ENCODE results near the gene SCN1A. TPM values are rescaled to one million over a fixed set of nuclear protein-coding genes. Genes with fewer than 3 reads are reported as not detected.

SCN1A gene
- total RNA-seq, 1 donor from 2014 or later = 0.26 TPM

DNA sequence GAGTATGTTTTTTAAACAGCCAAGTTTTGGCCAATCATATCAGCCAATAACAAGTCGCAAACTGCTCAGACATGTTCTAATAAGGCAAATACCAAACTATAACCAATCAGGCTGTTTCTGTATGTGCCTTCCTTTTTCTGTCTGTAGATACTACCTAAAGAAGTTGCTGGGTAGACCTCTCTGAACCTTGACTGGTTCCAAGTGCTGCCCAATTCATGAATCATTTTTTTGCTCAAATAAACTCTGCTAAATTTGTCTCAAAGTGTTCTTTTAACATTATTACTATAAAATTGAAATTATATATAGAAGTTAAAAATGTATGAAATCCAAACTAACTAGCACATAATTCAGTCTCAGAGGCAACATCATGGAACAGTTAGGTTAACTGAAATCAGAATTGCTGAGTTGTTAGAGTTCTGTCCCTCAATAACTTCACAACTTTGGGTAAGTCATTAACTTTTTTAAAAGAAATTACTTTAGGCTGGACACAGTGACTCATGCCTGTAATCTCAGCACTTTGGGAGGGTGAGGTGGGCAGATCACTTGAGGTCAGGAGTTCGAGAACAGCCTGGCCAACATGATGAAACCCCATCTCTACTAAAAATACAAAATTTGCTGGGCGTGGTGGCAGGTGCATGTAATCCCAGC lies 169.4 kb downstream of the SCN1A start:
- no peaks in the 10 kb centered on the region for H3K36me3 Mint-ChIP-seq (ENCODE audit: insufficient read depth)
- H3K4me1 Mint-ChIP-seq (ENCODE audit: low read depth) = peaks cover 9% of the 10 kb centered on the region
- H3K27me3 Mint-ChIP-seq = no peaks in the 10 kb centered on the region
- H3K9me3 Mint-ChIP-seq (ENCODE audit: low read depth) = peaks cover 3% of the 10 kb centered on the region
- TF ChIP-seq, protein P1, sequence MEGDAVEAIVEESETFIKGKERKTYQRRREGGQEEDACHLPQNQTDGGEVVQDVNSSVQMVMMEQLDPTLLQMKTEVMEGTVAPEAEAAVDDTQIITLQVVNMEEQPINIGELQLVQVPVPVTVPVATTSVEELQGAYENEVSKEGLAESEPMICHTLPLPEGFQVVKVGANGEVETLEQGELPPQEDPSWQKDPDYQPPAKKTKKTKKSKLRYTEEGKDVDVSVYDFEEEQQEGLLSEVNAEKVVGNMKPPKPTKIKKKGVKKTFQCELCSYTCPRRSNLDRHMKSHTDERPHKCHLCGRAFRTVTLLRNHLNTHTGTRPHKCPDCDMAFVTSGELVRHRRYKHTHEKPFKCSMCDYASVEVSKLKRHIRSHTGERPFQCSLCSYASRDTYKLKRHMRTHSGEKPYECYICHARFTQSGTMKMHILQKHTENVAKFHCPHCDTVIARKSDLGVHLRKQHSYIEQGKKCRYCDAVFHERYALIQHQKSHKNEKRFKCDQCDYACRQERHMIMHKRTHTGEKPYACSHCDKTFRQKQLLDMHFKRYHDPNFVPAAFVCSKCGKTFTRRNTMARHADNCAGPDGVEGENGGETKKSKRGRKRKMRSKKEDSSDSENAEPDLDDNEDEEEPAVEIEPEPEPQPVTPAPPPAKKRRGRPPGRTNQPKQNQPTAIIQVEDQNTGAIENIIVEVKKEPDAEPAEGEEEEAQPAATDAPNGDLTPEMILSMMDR (IDR thresholded peaks at IDR 0.05; ENCODE audit: unreplicated experiment) = no peak
- no peak overlapping the region for H3K27ac Mint-ChIP-seq
- H3K4me3 Mint-ChIP-seq (ENCODE audit: low read depth) = no peak overlapping the region
- DNase-seq (ENCODE audit: low spot score, unreplicated experiment) = no peak

DNA sequence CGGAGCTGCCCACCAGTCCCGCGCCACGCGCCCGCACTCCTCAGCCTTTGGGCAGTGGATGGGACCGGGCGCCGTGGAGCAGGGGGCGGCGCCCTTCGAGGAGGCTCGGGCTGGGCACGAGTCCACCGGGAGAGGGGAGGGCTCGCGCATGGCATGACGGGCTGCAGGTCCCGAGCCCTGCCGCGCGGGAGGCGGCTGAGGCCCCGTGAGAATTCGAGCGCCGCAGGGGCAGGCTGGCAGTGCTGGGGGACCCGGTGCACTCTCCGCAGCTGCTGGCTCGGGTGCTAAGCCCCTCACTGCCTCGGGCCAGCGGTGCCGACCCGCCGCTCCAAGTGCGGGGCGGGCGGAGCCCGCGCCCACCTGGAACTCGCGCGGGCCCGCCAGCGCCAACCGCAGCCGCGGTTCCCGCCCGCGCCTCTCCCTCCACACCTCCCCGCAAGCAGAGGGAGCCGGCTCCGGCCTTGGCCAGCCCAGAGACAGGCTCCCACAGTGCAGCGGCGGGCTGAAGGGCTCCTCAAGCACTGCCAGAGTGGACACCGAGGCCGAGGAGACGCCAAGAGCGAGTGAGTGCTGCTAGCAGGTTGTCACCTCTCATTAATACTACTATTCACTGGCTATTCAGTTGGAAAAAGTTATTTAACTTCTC lies 170.7 kb downstream of the SCN1A start:
- H3K9me3 Mint-ChIP-seq (ENCODE audit: low read depth) = peaks cover 3% of the 10 kb centered on the region
- H3K27ac Mint-ChIP-seq = no peak overlapping the region
- H3K4me1 Mint-ChIP-seq (ENCODE audit: low read depth) = peaks cover 9% of the 10 kb centered on the region
- no peak overlapping the region for H3K4me3 Mint-ChIP-seq (ENCODE audit: low read depth)
- DNase-seq (ENCODE audit: low spot score, unreplicated experiment) = no peak
- TF ChIP-seq, protein P1 (IDR thresholded peaks at IDR 0.05; ENCODE audit: unreplicated experiment) = no peak
- H3K27me3 Mint-ChIP-seq = no peaks in the 10 kb centered on the region
- no peaks in the 10 kb centered on the region for H3K36me3 Mint-ChIP-seq (ENCODE audit: insufficient read depth)

DNA sequence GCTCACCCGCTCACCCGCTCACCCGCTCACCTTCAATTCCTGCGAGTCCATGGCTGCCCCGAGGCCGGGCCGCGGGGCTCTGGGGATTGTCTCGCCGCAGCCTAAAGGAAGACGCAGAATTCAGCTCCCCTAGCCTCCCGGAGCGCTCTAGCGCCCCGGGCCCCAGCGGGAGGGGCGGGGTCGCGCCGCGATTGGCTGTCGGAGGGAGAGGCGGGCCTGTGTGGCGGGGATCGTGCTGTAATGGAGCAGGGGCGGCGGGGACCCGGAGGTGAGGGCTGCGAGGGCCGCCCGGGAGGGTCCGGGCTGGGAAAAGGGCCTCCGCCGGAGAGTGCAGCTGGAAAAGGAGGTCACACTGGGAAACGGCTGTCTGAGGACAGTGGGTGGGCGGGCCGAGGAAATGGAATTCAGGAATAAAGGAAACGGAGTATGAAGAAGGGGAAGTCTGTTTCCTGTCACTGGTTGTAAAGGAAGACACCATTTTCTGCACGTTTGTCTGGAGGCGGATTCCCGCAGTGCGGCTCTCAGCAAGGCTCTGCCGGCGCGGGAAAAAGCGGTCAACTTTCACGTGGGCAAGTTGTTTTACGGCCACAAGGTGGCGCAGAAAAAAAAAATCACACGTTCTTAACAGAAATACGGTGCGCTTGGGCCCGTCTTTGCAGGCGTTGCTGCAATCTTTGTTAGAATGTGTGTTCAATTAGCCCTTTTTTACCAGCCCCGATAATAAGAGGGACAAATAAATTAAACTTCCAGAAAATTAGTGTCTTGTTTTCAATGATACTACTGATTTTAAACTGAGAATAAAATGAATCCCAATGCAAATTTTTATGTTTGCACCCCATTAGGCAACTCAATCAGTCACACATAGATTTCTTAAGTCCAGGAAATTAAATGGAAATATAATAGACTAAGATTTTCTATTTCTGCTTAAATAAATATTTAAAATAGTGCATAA lies 173.9 kb downstream of the SCN1A start, which contains the start of gene TTC21B:
TSS of gene TTC21B (minus strand) at position 122 of the 952 bp plus-strand sequence. CDS start at position 51, 71 bp downstream.
- peak; percentile 95 for DNase-seq (ENCODE audit: low spot score, unreplicated experiment)
- Mint-ChIP-seq H3K4me1 (ENCODE audit: low read depth) (peaks cover 14% of the 10 kb centered on the region), H3K27ac (no peak within 1 kb of the TSS), H3K9me3 (ENCODE audit: low read depth) (peaks cover 3% of the 10 kb centered on the region), H3K36me3 (ENCODE audit: insufficient read depth) (peaks cover 2% of the 10 kb centered on the region), H3K27me3 (no peaks in the 10 kb centered on the region), H3K4me3 (ENCODE audit: low read depth) (peak within 1 kb of the TSS; percentile 27)
- TF ChIP-seq, protein P1 (IDR thresholded peaks at IDR 0.05; ENCODE audit: unreplicated experiment) = peak; percentile 90

DNA sequence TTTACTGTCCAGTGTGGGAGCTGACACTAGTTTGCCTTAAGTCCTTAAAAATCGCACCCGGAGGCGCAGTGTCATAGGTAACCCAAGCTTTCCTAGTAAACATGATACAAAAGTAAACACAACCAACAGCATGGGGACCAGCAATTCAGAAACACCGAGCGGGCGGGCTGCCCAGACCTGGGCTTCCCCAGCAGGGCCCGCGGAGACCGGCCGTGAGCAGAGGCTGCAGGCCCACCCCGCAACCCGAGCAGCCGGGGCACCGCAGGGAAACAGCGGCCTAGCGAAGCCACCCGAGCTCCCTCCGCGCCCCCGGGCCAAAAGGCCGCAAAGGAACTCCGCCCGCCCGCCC lies 174.5 kb downstream of the SCN1A start:
- Mint-ChIP-seq H3K4me3 (ENCODE audit: low read depth) (no peak overlapping the region), H3K27me3 (no peaks in the 10 kb centered on the region), H3K4me1 (ENCODE audit: low read depth) (peaks cover 14% of the 10 kb centered on the region), H3K36me3 (ENCODE audit: insufficient read depth) (peaks cover 3% of the 10 kb centered on the region), H3K9me3 (ENCODE audit: low read depth) (peaks cover 3% of the 10 kb centered on the region), H3K27ac (no peak overlapping the region)
- no peak for DNase-seq (ENCODE audit: low spot score, unreplicated experiment)
- TF ChIP-seq, protein P1 (IDR thresholded peaks at IDR 0.05; ENCODE audit: unreplicated experiment) = no peak

DNA sequence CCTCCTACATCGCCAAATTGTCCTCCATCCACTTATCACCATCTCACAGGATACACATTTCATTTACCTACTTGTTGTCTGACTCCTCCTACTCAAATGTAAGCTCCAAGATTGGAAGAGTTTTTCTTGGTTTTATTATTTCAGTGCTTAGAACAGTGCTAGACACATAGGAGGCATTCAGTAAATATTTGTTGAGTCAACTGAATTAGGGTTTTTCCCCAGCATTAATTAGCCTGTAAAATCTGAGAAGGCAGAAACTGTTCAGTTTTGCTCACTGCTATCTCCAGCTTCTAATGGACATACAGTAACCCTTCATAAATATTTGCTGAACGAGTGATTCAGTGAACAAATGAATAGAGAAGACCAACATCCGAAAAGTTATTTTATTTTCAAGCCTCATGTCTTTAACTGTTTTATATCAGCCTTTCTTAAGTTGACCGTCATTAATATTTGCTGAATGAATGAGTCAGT lies 175.0 kb downstream of the SCN1A start:
- no peak overlapping the region for H3K27ac Mint-ChIP-seq
- peaks cover 6% of the 10 kb centered on the region for H3K36me3 Mint-ChIP-seq (ENCODE audit: insufficient read depth)
- H3K27me3 Mint-ChIP-seq = no peaks in the 10 kb centered on the region
- no peak overlapping the region for H3K4me3 Mint-ChIP-seq (ENCODE audit: low read depth)
- no peak for DNase-seq (ENCODE audit: low spot score, unreplicated experiment)
- H3K4me1 Mint-ChIP-seq (ENCODE audit: low read depth) = peaks cover 14% of the 10 kb centered on the region
- TF ChIP-seq, protein P1 (IDR thresholded peaks at IDR 0.05; ENCODE audit: unreplicated experiment) = no peak
- peaks cover 3% of the 10 kb centered on the region for H3K9me3 Mint-ChIP-seq (ENCODE audit: low read depth)
